Nephron progenitor cell (in vitro differentiated cells): ENCODE measurements around the gene FDPS.

Experiments used
- DNase-seq: peaks from one replicate; pipeline ENCODE4 v3.0.0; 2021
- H3K27ac Mint-ChIP-seq: 2 replicates; pipeline ENCODE4 v1.8.0; 2021; ENCODE audit warnings: mild to moderate bottlenecking, moderate library complexity, mixed read lengths
- H3K27me3 Mint-ChIP-seq: 2 replicates; pipeline ENCODE4 v1.8.0; 2021; ENCODE audit warnings: mild to moderate bottlenecking, low read depth, mixed read lengths; ENCODE audit not compliant: poor library complexity
- H3K36me3 Mint-ChIP-seq: 2 replicates; pipeline ENCODE4 v1.8.0; 2021; ENCODE audit warnings: low read depth, mixed read lengths
- H3K4me1 Mint-ChIP-seq: 2 replicates; pipeline ENCODE4 v1.8.0; 2021; ENCODE audit warnings: mixed read lengths
- H3K4me3 Mint-ChIP-seq: 2 replicates; pipeline ENCODE4 v1.8.0; 2021; ENCODE audit warnings: mild to moderate bottlenecking, moderate library complexity, mixed read lengths
- H3K9me3 Mint-ChIP-seq: 2 replicates; pipeline ENCODE4 v1.8.0; 2021; ENCODE audit warnings: mild to moderate bottlenecking, moderate library complexity, mixed read lengths
- CTCF ChIP-seq: fragments of 200-600 bp; sonication (generic); IDR thresholded peaks from 2 replicates; pipeline ENCODE4 v1.5.0; 2021; ENCODE audit warnings: antibody characterized with exemption

The FDPS gene

GRCh38 chr1:155293086-155293749 is 15.4 kb upstream of the FDPS start:
- no peaks in the 10 kb centered on the region for H3K36me3 Mint-ChIP-seq
- H3K4me1 Mint-ChIP-seq: peaks cover 21% of the 10 kb centered on the region
- H3K4me3 Mint-ChIP-seq: no peak overlapping the region
- peaks cover 4% of the 10 kb centered on the region for H3K9me3 Mint-ChIP-seq
- DNase-seq: no peak
- TF ChIP-seq CTCF: no peak
- no peak overlapping the region for H3K27ac Mint-ChIP-seq
- peaks cover 68% of the 10 kb centered on the region for H3K27me3 Mint-ChIP-seq

- peaks cover 4% of the 10 kb centered on the region for H3K9me3 Mint-ChIP-seq
- H3K4me3 Mint-ChIP-seq: no peak overlapping the region
- no peak overlapping the region for H3K27ac Mint-ChIP-seq
- no peak for DNase-seq
- no peak for TF ChIP-seq CTCF
- peaks cover 72% of the 10 kb centered on the region for H3K27me3 Mint-ChIP-seq
- peaks cover 21% of the 10 kb centered on the region for H3K4me1 Mint-ChIP-seq
- H3K36me3 Mint-ChIP-seq: no peaks in the 10 kb centered on the region
These were observed 14.0 kb upstream of the FDPS start for GRCh38 chr1:155294520-155295182.

GRCh38 chr1:155295183-155295941 is 13.3 kb upstream of the FDPS start:
- TF ChIP-seq CTCF: no peak
- H3K36me3 Mint-ChIP-seq: no peaks in the 10 kb centered on the region
- no peak for DNase-seq
- peaks cover 72% of the 10 kb centered on the region for H3K27me3 Mint-ChIP-seq
- no peak overlapping the region for H3K27ac Mint-ChIP-seq
- H3K9me3 Mint-ChIP-seq: peaks cover 4% of the 10 kb centered on the region
- H3K4me3 Mint-ChIP-seq: no peak overlapping the region
- H3K4me1 Mint-ChIP-seq: peaks cover 21% of the 10 kb centered on the region

- Mint-ChIP-seq H3K4me1 (peaks cover 21% of the 10 kb centered on the region), H3K36me3 (no peaks in the 10 kb centered on the region), H3K27ac (no peak overlapping the region), H3K9me3 (peaks cover 4% of the 10 kb centered on the region), H3K27me3 (peaks cover 72% of the 10 kb centered on the region), H3K4me3 (no peak overlapping the region)
- TF ChIP-seq CTCF: no peak
- DNase-seq: no peak
These were observed 12.8 kb upstream of the FDPS start for GRCh38 chr1:155295942-155296267.

- H3K4me3 Mint-ChIP-seq: no peak overlapping the region
- H3K36me3 Mint-ChIP-seq: no peaks in the 10 kb centered on the region
- peaks cover 4% of the 10 kb centered on the region for H3K9me3 Mint-ChIP-seq
- no peak for TF ChIP-seq CTCF
- H3K4me1 Mint-ChIP-seq: peaks cover 21% of the 10 kb centered on the region
- no peak overlapping the region for H3K27ac Mint-ChIP-seq
- peaks cover 68% of the 10 kb centered on the region for H3K27me3 Mint-ChIP-seq
- DNase-seq: no peak
These were observed 12.0 kb upstream of the FDPS start for GRCh38 chr1:155296661-155297060.
